ENCODE data around the gene COL24A1. TPM values are rescaled to one million over a fixed set of nuclear protein-coding genes. Genes with fewer than 3 reads are reported as not detected.
A peak's percentile ranks its signal among the peaks of the same experiment; 100 is the strongest.

COL24A1 gene
- total and polyA plus RNA-seq, 2 experiments from 2014 or later = 0.32 to 0.54 TPM

DNA sequence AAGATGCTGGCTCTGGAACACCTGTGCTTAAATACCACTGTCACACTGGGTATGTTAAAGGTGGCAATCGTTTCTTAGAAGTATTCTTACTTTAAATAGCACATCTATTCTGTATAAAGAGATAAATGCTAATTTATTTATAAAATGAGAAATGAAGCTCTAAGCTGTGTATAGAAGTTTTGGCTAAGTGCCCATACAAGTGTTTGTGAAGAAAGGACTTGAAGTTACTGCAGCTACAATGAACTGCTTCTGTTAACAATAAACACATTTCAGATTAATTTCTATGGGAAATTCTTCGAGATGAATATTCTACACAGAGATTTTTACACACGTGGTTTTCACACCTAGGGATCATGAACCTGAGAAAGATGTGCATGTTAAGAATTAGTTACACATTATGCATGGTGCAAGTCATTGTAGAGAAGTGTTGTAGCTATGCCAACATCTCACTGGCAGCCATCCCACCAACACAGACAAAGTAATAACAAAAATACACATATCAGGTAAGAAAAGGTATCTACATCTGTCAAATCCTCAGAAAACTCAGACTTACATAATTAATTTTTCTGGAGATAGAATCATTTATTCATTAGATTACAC lies 16.2 kb downstream of the COL24A1 start:
- Histone ChIP-seq H3K27ac (no peak overlapping the region), H3K4me1 (ENCODE audit: low read depth) (no peaks in the 10 kb centered on the region), H3K36me3 (no peaks in the 10 kb centered on the region), H3K9me3 (ENCODE audit: low read depth) (peaks cover 3% of the 10 kb centered on the region), H3K4me3 (no peak overlapping the region), H3K27me3 (no peaks in the 10 kb centered on the region)
- DNase-seq (ENCODE audit: low read depth in 1 of 2, low spot score in 1 of 2) = no peak
- TF ChIP-seq, protein P1, sequence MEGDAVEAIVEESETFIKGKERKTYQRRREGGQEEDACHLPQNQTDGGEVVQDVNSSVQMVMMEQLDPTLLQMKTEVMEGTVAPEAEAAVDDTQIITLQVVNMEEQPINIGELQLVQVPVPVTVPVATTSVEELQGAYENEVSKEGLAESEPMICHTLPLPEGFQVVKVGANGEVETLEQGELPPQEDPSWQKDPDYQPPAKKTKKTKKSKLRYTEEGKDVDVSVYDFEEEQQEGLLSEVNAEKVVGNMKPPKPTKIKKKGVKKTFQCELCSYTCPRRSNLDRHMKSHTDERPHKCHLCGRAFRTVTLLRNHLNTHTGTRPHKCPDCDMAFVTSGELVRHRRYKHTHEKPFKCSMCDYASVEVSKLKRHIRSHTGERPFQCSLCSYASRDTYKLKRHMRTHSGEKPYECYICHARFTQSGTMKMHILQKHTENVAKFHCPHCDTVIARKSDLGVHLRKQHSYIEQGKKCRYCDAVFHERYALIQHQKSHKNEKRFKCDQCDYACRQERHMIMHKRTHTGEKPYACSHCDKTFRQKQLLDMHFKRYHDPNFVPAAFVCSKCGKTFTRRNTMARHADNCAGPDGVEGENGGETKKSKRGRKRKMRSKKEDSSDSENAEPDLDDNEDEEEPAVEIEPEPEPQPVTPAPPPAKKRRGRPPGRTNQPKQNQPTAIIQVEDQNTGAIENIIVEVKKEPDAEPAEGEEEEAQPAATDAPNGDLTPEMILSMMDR (IDR thresholded peaks at IDR 0.05; ENCODE audit: low read depth, low read length) = no peak

DNA sequence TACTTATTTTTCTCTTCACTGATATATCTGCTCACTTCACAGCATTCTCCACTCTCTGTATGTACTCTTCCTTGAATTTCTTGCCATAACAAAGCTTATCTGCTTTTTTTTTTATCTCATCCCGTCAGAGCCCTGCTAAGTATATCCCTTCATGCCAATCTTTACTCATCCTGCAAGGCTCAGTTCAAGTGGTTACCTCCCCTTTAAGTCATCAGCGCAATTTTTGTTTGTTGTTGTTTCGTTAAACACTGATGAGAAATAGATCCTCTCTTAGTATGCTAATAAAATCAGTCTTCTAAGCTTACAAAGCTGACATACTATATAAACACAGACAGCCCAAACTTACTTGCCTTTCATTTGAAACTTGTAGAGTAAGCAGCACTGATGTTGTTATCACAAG lies 17.8 kb downstream of the COL24A1 start:
- no peak overlapping the region for H3K4me3 ChIP-seq
- no peaks in the 10 kb centered on the region for H3K36me3 ChIP-seq
- TF ChIP-seq, protein P1 (IDR thresholded peaks at IDR 0.05; ENCODE audit: low read depth, low read length) = no peak
- DNase-seq (ENCODE audit: low read depth in 1 of 2, low spot score in 1 of 2) = no peak
- H3K27me3 ChIP-seq = no peaks in the 10 kb centered on the region
- peaks cover 3% of the 10 kb centered on the region for H3K9me3 ChIP-seq (ENCODE audit: low read depth)
- no peak overlapping the region for H3K27ac ChIP-seq
- no peaks in the 10 kb centered on the region for H3K4me1 ChIP-seq (ENCODE audit: low read depth)

DNA sequence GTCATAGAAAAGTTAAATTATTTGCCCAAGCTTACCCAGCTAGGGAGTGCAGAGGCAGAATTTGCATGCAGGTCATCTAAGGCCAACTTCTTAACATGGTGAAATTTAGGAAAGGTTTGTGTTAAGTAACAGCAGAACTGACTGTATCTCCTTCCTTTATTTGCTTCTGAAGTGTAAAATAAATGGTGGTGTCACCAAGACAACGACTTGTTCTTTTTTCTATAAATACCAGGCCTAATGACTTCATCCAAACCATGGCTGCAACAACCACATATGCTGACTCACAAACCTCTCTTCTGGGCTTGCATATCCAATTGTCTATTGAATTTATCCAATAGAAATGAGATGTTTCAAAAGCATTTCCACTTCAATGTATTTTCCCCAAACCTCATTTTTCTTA lies 19.1 kb downstream of the COL24A1 start:
- H3K4me3 ChIP-seq = no peak overlapping the region
- H3K4me1 ChIP-seq (ENCODE audit: low read depth) = no peaks in the 10 kb centered on the region
- DNase-seq (ENCODE audit: low read depth in 1 of 2, low spot score in 1 of 2) = peak in 1 of 2 donors; percentile 73
- H3K27me3 ChIP-seq = no peaks in the 10 kb centered on the region
- H3K27ac ChIP-seq = no peak overlapping the region
- TF ChIP-seq, protein P1 (IDR thresholded peaks at IDR 0.05; ENCODE audit: low read depth, low read length) = no peak
- H3K9me3 ChIP-seq (ENCODE audit: low read depth) = peaks cover 3% of the 10 kb centered on the region
- H3K36me3 ChIP-seq = no peaks in the 10 kb centered on the region

DNA sequence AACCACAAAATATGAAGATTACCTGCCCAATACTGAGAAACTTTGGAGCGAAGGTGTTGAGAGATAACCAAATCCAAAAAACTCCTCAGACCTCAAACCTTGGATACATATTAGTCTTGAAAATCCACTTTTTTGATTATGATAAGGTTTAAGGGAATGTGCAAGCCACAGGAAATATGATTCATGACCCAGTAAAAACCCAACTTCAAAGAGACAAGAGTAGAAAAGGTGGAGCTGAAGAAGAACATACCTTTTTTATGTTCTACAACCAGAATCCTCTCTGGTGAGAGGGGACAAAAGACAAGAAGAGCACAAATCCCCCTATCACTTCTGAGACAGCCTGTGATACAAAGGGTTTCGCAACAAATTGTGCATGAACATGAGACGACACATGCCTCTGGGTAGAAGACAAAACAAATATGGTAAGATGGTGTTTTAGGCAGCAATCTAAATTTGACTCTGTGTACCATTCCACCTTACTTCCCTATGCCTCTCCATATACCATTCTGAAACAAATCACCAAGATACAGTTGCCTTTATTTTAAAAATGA lies 37.3 kb downstream of the COL24A1 start:
- TF ChIP-seq, protein P1 (IDR thresholded peaks at IDR 0.05; ENCODE audit: low read depth, low read length) = no peak
- Histone ChIP-seq H3K27me3 (no peaks in the 10 kb centered on the region), H3K36me3 (no peaks in the 10 kb centered on the region), H3K4me3 (no peak overlapping the region), H3K27ac (no peak overlapping the region), H3K9me3 (ENCODE audit: low read depth) (no peaks in the 10 kb centered on the region), H3K4me1 (ENCODE audit: low read depth) (no peaks in the 10 kb centered on the region)
- peak in 1 of 2 donors; percentile 11 for DNase-seq (ENCODE audit: low read depth in 1 of 2, low spot score in 1 of 2)

DNA sequence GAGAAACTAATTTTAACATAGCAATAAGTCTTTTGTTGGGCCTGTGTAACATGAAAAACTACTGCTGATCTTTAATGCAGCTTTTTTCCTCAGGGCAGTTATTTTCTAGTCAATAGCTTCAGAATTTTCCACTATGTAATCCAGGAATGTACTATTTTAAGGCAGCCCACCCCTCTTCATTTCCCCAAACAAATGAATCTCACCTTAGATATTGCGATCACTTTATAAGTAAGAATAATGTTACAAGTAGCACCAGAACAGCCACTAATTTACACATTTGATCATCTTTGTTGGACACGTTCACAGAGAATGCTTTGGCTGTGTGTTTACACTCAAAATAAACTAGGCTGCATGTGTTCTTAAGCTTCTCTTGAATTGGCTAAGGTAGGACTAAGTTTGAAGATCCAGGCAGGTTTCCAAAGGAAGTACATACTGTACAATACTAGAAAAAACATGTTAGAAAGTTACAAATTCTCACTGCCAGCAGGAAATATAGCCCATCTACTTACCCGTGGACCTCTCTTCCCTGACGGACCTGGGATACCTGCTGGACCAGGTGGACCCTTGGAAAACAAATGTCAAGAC lies 41.7 kb downstream of the COL24A1 start:
- Histone ChIP-seq H3K4me3 (no peak overlapping the region), H3K4me1 (ENCODE audit: low read depth) (no peaks in the 10 kb centered on the region), H3K9me3 (ENCODE audit: low read depth) (no peaks in the 10 kb centered on the region), H3K27ac (no peak overlapping the region), H3K36me3 (no peaks in the 10 kb centered on the region), H3K27me3 (no peaks in the 10 kb centered on the region)
- TF ChIP-seq, protein P1 (IDR thresholded peaks at IDR 0.05; ENCODE audit: low read depth, low read length) = no peak
- no peak for DNase-seq (ENCODE audit: low read depth in 1 of 2, low spot score in 1 of 2)
